ENCODE data around the gene NTM.

NTM gene

GRCh38 chr11:132228746-132229325 is 858.4 kb downstream of the NTM start:
- in situ Hi-C loops (cut with MboI; ENCODE audit: low sequenced_read_pairs): no loop called here

- in situ Hi-C loops (cut with MboI; ENCODE audit: low sequenced_read_pairs): no loop called here
Measured at GRCh38 chr11:132231656-132232347, 861.4 kb downstream of the NTM start.

DNA sequence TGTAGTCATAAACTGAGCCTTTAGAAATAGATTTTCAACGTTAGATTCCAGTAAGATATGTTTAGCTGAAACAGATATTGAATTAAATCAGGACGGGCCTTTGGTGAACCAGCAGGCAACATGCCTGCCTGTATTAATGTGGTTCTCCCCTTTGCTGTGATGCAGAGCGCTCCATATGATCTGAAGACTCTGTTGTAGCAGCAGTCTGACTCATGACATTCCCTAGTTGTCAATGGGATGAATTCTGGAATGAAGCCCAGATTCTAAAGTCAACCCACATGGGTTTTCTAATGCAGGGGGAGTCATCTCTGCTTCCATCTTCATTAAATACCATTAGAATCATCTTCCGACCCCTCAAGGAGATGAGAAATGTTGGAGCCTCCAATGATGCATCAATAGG is 864.5 kb downstream of the NTM start:
- in situ Hi-C loops (cut with MboI; ENCODE audit: low sequenced_read_pairs): no loop called here

- in situ Hi-C loops (cut with MboI; ENCODE audit: low sequenced_read_pairs): no loop called here
Measured at GRCh38 chr11:132237781-132238180, 867.4 kb downstream of the NTM start.

- in situ Hi-C loops (cut with MboI; ENCODE audit: low sequenced_read_pairs): no loop called here
Measured at GRCh38 chr11:132238331-132238866, 868.0 kb downstream of the NTM start.

- in situ Hi-C loops (cut with MboI; ENCODE audit: low sequenced_read_pairs): no loop called here
Measured at GRCh38 chr11:132240374-132240773, 870.0 kb downstream of the NTM start.

GRCh38 chr11:132242632-132243031 is 872.2 kb downstream of the NTM start:
- in situ Hi-C loops (cut with MboI; ENCODE audit: low sequenced_read_pairs): no loop called here

- in situ Hi-C loops (cut with MboI; ENCODE audit: low sequenced_read_pairs): no loop called here
Measured at GRCh38 chr11:132244846-132245245, 874.4 kb downstream of the NTM start.

- in situ Hi-C loops (cut with MboI; ENCODE audit: low sequenced_read_pairs): no loop called here
Measured at GRCh38 chr11:132245403-132246385, 875.3 kb downstream of the NTM start.

GRCh38 chr11:132248580-132248979 is 878.2 kb downstream of the NTM start:
- in situ Hi-C loops (cut with MboI; ENCODE audit: low sequenced_read_pairs): no loop called here

- in situ Hi-C loops (cut with MboI; ENCODE audit: low sequenced_read_pairs): no loop called here
Measured at GRCh38 chr11:132249256-132249655, 878.8 kb downstream of the NTM start.

DNA sequence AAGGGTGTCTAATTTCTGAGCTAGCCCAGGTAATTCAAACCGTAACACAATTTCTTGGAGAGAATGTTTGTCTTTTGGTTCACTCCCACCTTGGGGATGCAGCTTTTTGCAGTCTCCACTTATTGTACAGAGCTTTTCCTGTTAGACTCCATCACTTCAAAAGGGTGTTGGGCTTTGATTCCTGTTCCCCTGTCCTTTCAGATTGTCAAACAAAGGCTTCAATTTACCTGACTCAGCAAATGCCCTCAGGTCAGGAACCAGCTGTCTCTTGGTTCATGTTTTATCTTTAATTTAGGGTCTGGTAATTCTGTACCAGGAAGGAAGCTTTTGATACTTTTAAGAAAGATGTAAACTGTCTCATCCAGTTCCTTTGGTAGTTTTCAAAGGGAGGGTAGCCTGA is 880.6 kb downstream of the NTM start:
- in situ Hi-C loops (cut with MboI; ENCODE audit: low sequenced_read_pairs): no loop called here

GRCh38 chr11:132253469-132254264 is 883.3 kb downstream of the NTM start:
- in situ Hi-C loops (cut with MboI; ENCODE audit: low sequenced_read_pairs): no loop called here

DNA sequence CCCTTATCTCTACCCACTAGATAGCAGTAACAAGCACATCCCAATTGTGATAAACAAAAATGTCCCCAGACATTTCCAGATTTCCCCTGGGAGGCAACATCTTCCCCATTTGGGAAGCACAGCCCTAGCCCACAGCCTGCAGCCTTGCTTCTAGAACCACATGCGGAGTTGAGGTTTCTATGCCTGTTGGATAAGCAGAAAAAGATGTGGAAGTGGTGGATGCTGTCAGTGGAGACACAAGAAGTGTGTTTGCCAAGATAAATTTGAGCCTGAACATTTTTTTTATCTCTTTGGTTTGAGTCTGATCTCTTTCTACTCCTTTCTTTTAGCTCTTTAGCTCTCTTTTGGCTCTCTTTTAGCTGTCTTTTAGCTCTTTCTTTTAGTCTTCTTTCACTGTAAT is 884.5 kb downstream of the NTM start:
- in situ Hi-C loops (cut with MboI; ENCODE audit: low sequenced_read_pairs): no loop called here

GRCh38 chr11:132256528-132257279 is 886.3 kb downstream of the NTM start:
- in situ Hi-C loops (cut with MboI; ENCODE audit: low sequenced_read_pairs): no loop called here

GRCh38 chr11:132257871-132258270 is 887.5 kb downstream of the NTM start:
- in situ Hi-C loops (cut with MboI; ENCODE audit: low sequenced_read_pairs): no loop called here

GRCh38 chr11:132258875-132259274 is 888.5 kb downstream of the NTM start:
- in situ Hi-C loops (cut with MboI; ENCODE audit: low sequenced_read_pairs): no loop called here

- in situ Hi-C loops (cut with MboI; ENCODE audit: low sequenced_read_pairs): no loop called here
Measured at GRCh38 chr11:132260636-132261035, 890.2 kb downstream of the NTM start.

DNA sequence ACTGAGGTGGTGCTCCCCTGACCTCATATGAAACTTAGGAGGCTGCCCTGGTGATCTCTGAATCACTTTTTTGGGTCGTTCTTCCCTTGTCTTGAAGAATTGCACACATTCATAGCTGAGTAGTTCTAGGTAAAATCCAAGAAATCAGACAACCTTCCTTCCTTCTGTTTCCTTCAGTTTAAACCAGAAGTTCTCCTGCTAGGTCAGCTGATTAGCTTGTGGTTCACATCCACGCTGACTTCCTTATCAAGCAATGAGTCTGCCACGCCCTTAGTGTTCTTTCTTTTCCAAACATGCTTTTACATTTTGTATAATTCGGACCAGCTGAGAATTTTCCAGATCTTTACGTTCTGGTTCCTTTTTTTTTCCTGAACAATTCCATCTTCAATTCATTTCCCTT is 892.8 kb downstream of the NTM start:
- in situ Hi-C loops (cut with MboI; ENCODE audit: low sequenced_read_pairs): no loop called here

DNA sequence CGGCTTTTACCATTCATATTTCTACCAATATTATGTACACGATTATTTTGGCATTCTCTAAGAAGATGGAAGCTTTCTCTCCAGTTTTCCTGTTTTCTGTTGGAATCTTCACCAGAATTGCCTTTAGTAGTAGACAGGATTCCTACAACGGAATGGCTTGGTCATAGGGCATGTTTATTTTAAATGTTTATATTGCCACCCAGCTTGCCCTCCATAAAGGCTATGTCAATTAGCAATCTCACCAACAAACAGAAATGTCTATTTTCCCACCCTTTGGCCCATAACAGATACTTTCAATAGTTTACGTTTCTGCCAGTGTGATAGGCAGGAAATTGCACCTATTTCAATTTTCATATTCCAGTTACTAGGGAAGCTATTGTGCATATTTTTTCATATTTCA is 893.5 kb downstream of the NTM start:
- in situ Hi-C loops (cut with MboI; ENCODE audit: low sequenced_read_pairs): no loop called here
